K562 (cell line): ENCODE results near the gene MINK1. TPM values are rescaled to one million over a fixed set of nuclear protein-coding genes. Genes with fewer than 3 reads are reported as not detected.

Experiments used
- CSDE1 ChIP-seq, 2 experiments: fragments of 450-650 bp; IDR thresholded peaks; 2 replicates each; pipeline ENCODE4 v1.6.1; 2016; ENCODE audit warnings: mild to moderate bottlenecking in 1 of 2
- GATA2 ChIP-seq: sonication (generic); formaldehyde crosslinking; IDR thresholded peaks from 2 replicates; pipeline ENCODE4 v1.4.0; 2020; ENCODE audit warnings: mild to moderate bottlenecking, missing genetic modification reagents
- KLF13 ChIP-seq: fragments of 450-650 bp; IDR thresholded peaks from 2 replicates; pipeline ENCODE4 v1.6.1; 2016; ENCODE audit warnings: missing genetic modification characterization, low read depth, mild to moderate bottlenecking, missing compliant biosample characterization, moderate library complexity, borderline replicate concordance
- MXI1 ChIP-seq: IDR thresholded peaks from 2 replicates; pipeline ENCODE4 v1.6.1; 2011; ENCODE audit warnings: low read depth, mild to moderate bottlenecking, improper control_type of control experiment, low read length
- MYBL2 ChIP-seq, 2 experiments: fragments of 450-650 bp in 1 of 2; sonication (generic) in 1 of 2; formaldehyde crosslinking in 1 of 2; IDR thresholded peaks; 2 replicates each; pipeline versions ENCODE4 v1.6.1 to v1.8.1; 2017 to 2022; ENCODE audit warnings: borderline replicate concordance in 1 of 2, inconsistent platforms in 1 of 2, low read depth in 1 of 2, mild to moderate bottlenecking in 1 of 2, missing genetic modification reagents in 1 of 2, moderate library complexity in 1 of 2
- POLR2AphosphoS2 ChIP-seq: IDR thresholded peaks from 2 replicates; pipeline ENCODE4 v1.6.1; 2012; ENCODE audit warnings: low read length, improper control_type of control experiment
- SIN3B ChIP-seq: fragments of 450-650 bp; IDR thresholded peaks from 2 replicates; pipeline ENCODE4 v1.6.1; 2017; ENCODE audit warnings: low read depth, mild to moderate bottlenecking, moderate library complexity
- SMAD1 ChIP-seq: fragments of 150-350 bp; IDR thresholded peaks from 2 replicates; pipeline ENCODE4 v1.6.1; 2014; ENCODE audit warnings: low read length, low read depth; ENCODE audit not compliant: partially characterized antibody
- ZC3H4 ChIP-seq: sonication (generic); formaldehyde crosslinking; IDR thresholded peaks from 2 replicates; pipeline ENCODE4 v1.9.0; 2021; ENCODE audit warnings: missing genetic modification reagents, borderline replicate concordance
- ZNF140 ChIP-seq: fragments of 250-450 bp; sonication (Bioruptor Pico); IDR thresholded peaks from 2 replicates; pipeline ENCODE4 v1.8.0; 2021; ENCODE audit warnings: moderate library complexity, mild to moderate bottlenecking, inconsistent platforms
- ZNF143 ChIP-seq: sonication (generic); formaldehyde crosslinking; IDR thresholded peaks from 2 replicates; pipeline ENCODE4 v1.9.0; 2022; ENCODE audit warnings: mild to moderate bottlenecking, missing genetic modification reagents
- ZNF3 ChIP-seq: fragments of 250-450 bp; sonication (Bioruptor Pico); IDR thresholded peaks from 2 replicates; pipeline ENCODE4 v1.5.0; 2021; ENCODE audit warnings: mild to moderate bottlenecking, moderate library complexity
- ZNF766 ChIP-seq: fragments of 200-800 bp; sonication (Bioruptor generic); conservative IDR thresholded peaks from 2 replicates; pipeline ENCODE4 v1.6.1; 2016; ENCODE audit warnings: missing genetic modification characterization, missing compliant biosample characterization
- polyA plus RNA-seq, 8 experiments: library from polyadenylated mRNA; depleted of rRNA in 4 of 8; stranded (reverse) in 5 of 8; unstranded in 3 of 8; fragments of >200 nt; fragmentation: Nextera tagmentation in 2 of 8; fragmentation: Illumina TruSeq in 1 of 8; extraction: Ambion mirVana in 2 of 8; extraction: Trizol in 1 of 8; gene quantifications; 2 replicates each; pipeline versions ENCODE4 v1.2.1 to v1.2.3, GENCODE V29; 2011 to 2014; ENCODE audit warnings: inconsistent platforms in 1 of 8, missing spikeins in 1 of 8
- total RNA-seq, 7 experiments: library from RNA; depleted of rRNA in 6 of 7; stranded (reverse); fragments of >200 nt in 6 of 7; fragmentation: Illumina TruSeq in 2 of 7; extraction: Trizol in 2 of 7; gene quantifications; 2 replicates each; pipeline versions ENCODE4 v1.2.1 to v1.2.3, GENCODE V29; 2011 to 2021; ENCODE audit warnings: low replicate concordance in 1 of 7
- TF ChIP-seq, protein P1 (sequence below), 2 experiments: fragments of 150-350 bp in 1 of 2; IDR thresholded peaks; 2 replicates each; pipeline ENCODE4 v1.6.1; 2012 to 2016; ENCODE audit warnings: low read depth in 2 of 2, low read length in 2 of 2, mild to moderate bottlenecking in 1 of 2, moderate library complexity in 1 of 2
- TF ChIP-seq, protein P2 (sequence below), 2 experiments: fragments of 450-650 bp; IDR thresholded peaks; 2 replicates each; pipeline ENCODE4 v1.6.1; 2016; ENCODE audit warnings: mild to moderate bottlenecking in 2 of 2, borderline replicate concordance in 1 of 2, low read depth in 1 of 2, moderate library complexity in 1 of 2

The MINK1 gene
- total and polyA plus RNA-seq, 9 of the 15 experiments (the other 6 are each of a cell fraction or from before 2014, with no cell fraction given): 0.11 to 54.2 (median 14.9) TPM

DNA sequence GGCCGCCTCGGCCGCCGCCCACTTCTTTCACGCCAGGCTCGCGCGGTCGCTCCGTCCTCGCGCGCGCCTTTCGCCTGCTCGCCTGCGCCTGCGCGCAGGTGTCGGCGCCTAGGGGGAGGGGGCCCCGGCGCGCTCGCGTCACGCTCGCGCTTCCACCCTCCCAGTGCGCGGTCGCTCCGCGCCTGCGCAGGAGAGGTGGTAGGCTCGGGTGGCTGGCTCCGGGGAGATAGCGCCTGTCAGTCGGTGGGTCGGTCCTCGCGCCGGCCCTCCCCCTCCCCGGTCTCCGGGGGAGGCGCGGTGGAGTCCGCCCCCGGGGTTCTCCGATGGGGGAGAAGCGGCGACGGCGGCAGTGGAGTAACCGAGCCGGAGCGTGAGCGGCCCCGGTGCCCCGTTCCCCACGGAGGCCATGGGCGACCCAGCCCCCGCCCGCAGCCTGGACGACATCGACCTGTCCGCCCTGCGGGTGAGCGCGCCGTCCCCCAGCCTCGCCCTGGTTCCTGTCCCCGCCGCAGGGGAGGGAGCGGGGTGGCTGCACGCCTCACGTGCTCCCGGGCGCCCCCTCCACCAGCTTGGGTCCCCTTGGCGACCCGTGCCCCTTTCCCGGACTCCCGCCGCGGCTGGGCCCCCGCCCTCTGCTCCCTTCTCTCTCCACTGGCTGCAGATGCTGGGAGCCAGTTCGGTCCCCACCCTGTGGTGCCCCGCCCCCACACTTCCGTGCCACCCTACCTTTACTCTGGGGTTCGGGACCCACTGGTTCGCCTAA, at the start of gene MINK1 (continued):
- TF ChIP-seq, protein P1, sequence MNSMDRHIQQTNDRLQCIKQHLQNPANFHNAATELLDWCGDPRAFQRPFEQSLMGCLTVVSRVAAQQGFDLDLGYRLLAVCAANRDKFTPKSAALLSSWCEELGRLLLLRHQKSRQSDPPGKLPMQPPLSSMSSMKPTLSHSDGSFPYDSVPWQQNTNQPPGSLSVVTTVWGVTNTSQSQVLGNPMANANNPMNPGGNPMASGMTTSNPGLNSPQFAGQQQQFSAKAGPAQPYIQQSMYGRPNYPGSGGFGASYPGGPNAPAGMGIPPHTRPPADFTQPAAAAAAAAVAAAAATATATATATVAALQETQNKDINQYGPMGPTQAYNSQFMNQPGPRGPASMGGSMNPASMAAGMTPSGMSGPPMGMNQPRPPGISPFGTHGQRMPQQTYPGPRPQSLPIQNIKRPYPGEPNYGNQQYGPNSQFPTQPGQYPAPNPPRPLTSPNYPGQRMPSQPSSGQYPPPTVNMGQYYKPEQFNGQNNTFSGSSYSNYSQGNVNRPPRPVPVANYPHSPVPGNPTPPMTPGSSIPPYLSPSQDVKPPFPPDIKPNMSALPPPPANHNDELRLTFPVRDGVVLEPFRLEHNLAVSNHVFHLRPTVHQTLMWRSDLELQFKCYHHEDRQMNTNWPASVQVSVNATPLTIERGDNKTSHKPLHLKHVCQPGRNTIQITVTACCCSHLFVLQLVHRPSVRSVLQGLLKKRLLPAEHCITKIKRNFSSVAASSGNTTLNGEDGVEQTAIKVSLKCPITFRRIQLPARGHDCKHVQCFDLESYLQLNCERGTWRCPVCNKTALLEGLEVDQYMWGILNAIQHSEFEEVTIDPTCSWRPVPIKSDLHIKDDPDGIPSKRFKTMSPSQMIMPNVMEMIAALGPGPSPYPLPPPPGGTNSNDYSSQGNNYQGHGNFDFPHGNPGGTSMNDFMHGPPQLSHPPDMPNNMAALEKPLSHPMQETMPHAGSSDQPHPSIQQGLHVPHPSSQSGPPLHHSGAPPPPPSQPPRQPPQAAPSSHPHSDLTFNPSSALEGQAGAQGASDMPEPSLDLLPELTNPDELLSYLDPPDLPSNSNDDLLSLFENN (IDR thresholded peaks at IDR 0.05; ENCODE audit: low read depth in 2 of 2, low read length in 2 of 2): no peak
- TF ChIP-seq ZNF3 (CRISPR knock-in tag): no peak
- no peak for TF ChIP-seq SMAD1
- TF ChIP-seq MYBL2 (IDR thresholded peaks at IDR 0.05; ENCODE audit: low read depth): no peak
- TF ChIP-seq MYBL2 (CRISPR knock-in tag; IDR thresholded peaks at IDR 0.05; ENCODE audit: borderline replicate concordance): no peak
- no peak for TF ChIP-seq ZNF766 (CRISPR knock-in tag)
- TF ChIP-seq ZC3H4 (CRISPR knock-in tag): no peak
- TF ChIP-seq ZNF140 (CRISPR knock-in tag): no peak
- no peak for TF ChIP-seq MXI1
- TF ChIP-seq GATA2 (CRISPR knock-in tag): no peak
- 0 out of 2 replicates have a peak, but pooled peaks have one; percentile 31 for TF ChIP-seq SIN3B
- TF ChIP-seq, protein P2, sequence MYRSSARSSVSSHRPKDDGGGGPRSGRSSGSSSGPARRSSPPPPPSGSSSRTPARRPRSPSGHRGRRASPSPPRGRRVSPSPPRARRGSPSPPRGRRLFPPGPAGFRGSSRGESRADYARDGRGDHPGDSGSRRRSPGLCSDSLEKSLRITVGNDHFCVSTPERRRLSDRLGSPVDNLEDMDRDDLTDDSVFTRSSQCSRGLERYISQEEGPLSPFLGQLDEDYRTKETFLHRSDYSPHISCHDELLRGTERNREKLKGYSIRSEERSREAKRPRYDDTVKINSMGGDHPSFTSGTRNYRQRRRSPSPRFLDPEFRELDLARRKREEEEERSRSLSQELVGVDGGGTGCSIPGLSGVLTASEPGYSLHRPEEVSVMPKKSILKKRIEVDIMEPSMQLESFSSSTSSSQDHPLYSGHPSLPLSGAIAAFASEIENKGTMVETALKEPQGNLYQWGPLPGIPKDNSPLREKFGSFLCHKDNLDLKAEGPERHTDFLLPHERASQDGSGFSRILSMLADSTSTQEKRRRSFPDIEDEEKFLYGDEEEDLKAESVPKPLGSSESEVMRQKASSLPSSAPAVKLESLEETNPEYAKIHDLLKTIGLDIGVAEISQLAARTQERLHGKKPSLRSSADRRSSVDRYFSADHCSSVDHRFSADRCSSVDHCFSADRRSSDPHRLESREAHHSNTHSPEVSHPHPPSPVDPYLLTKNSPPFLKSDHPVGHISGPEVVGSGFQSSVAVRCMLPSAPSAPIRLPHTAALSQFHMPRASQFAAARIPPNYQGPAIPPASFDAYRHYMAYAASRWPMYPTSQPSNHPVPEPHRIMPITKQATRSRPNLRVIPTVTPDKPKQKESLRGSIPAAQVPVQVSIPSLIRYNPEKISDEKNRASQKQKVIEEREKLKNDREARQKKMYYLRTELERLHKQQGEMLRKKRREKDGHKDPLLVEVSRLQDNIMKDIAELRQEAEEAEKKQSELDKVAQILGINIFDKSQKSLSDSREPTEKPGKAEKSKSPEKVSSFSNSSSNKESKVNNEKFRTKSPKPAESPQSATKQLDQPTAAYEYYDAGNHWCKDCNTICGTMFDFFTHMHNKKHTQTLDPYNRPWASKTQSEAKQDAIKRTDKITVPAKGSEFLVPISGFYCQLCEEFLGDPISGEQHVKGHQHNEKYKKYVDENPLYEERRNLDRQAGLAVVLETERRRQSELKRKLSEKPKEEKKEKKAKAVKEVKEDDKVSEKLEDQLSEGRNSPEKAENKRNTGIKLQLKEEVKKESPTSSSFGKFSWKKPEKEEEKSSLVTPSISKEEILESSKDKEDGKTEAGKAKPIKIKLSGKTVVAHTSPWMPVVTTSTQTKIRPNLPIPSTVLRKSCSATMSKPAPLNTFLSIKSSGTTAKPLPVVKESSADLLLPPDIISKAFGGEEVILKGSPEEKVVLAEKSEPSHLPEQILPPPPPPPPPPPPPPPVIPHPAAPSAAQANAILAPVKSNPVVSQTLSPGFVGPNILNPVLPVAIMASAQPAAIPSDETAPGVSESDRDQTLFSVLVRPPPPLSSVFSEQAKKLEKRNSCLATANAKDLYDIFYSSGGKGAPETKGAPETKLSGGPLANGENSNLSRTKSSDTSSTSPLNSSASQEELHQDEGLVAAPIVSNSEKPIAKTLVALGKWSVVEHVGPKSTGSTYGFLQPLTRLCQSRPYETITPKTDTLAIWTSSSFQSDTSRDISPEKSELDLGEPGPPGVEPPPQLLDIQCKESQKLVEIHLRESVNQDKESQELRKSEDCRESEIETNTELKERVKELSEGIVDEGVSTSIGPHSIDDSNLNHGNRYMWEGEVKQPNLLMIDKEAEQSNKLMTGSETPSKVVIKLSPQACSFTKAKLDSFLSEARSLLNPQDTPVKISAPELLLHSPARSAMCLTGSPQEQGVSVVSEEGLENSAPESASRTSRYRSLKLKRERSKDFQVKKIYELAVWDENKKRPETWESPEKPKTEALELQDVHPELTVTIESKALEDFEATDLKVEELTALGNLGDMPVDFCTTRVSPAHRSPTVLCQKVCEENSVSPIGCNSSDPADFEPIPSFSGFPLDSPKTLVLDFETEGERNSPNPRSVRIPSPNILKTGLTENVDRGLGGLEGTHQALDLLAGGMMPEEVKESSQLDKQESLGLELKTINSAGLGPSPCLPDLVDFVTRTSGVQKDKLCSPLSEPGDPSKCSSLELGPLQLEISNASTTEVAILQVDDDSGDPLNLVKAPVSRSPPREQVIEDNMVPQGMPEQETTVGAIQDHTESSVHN (IDR thresholded peaks at IDR 0.05; ENCODE audit: borderline replicate concordance in 1 of 2, low read depth in 1 of 2): no peak
- TF ChIP-seq KLF13 (tag): peak; percentile 95; the same call in 1 of the 2 replicates
- 0 out of 2 replicates have a peak, but pooled peaks have one; percentile 24 for TF ChIP-seq ZNF143 (CRISPR knock-in tag)
- TF ChIP-seq POLR2AphosphoS2: no peak
- no peak for TF ChIP-seq CSDE1 (IDR thresholded peaks at IDR 0.05)
